H1 (cell line): Measurements from ENCODE around the gene SAG. TPM values are rescaled to one million over a fixed set of nuclear protein-coding genes. Genes with fewer than 3 reads are reported as not detected.

Experiments used
- CTCF ChIA-PET: fragments of 300-600 bp; sonication (Branson Sonifier 250); formaldehyde crosslinking; loops from one replicate; lab custom pipeline; 2021; ENCODE audit not compliant: partially characterized antibody; lab: Charles Lee
- POLR2A ChIA-PET: fragments of 300-600 bp; sonication (Branson Sonifier 250); formaldehyde crosslinking; loops from one replicate; lab custom pipeline; 2021; ENCODE audit warnings: inconsistent platforms; ENCODE audit not compliant: partially characterized antibody; lab: Charles Lee
- DNase-seq, 2 experiments: peaks; one replicate each; pipeline versions ENCODE4 v3.0.0 to v3.0.0-alpha.2; 2010 to 2022; ENCODE audit warnings: low spot score in 2 of 2, low read depth in 1 of 2, mixed read lengths in 1 of 2
- FAIRE-seq: peaks from 2 replicates; lab custom pipeline; 2011; peaks lifted over from hg19 to GRCh38; lab: Jason Lieb, UNC
- H2AFZ ChIP-seq: 2 replicates; pipeline ENCODE4 v1.8.1; 2012; ENCODE audit warnings: low read length, inconsistent platforms
- H2AK5ac ChIP-seq: 2 replicates; pipeline ENCODE4 v1.6.1; 2013; ENCODE audit warnings: low read depth, low read length
- H2BK120ac ChIP-seq: replicated peaks from 2 replicates; pipeline ENCODE3; 2013; ENCODE audit warnings: low read depth, low read length, inconsistent platforms
- H2BK12ac ChIP-seq: 2 replicates; pipeline ENCODE4 v1.6.1; 2013; ENCODE audit warnings: low read depth, low read length
- H2BK15ac ChIP-seq: 2 replicates; pipeline ENCODE4 v1.6.1; 2013; ENCODE audit warnings: low read length
- H2BK20ac ChIP-seq: 2 replicates; pipeline ENCODE4 v1.6.1; 2013; ENCODE audit warnings: low read length
- H2BK5ac ChIP-seq: 2 replicates; pipeline ENCODE4 v1.6.1; 2013; ENCODE audit warnings: low read depth, low read length
- H3K14ac ChIP-seq: 2 replicates; pipeline ENCODE4 v1.6.1; 2013; ENCODE audit warnings: inconsistent platforms; ENCODE audit not compliant: insufficient read length
- H3K18ac ChIP-seq: 2 replicates; pipeline ENCODE4 v1.6.1; 2013; ENCODE audit warnings: low read length; ENCODE audit errors: extremely low read depth
- H3K23ac ChIP-seq: 2 replicates; pipeline ENCODE4 v1.6.1; 2013; ENCODE audit warnings: inconsistent platforms; ENCODE audit not compliant: insufficient read length
- H3K23me2 ChIP-seq: 2 replicates; pipeline ENCODE4 v1.6.1; 2013; ENCODE audit warnings: low read depth, low read length
- H3K27ac ChIP-seq: 2 replicates; pipeline ENCODE4 v1.6.1; 2011; ENCODE audit warnings: low read depth, low read length, inconsistent platforms
- H3K27me3 ChIP-seq, 4 experiments: replicated peaks in 1 of 4; 1 replicate in 1 of 4; 2 replicates in 3 of 4; pipeline versions ENCODE4 v1.6.1 to v1.8.1; 2011 to 2013; ENCODE audit warnings: low read length in 3 of 4, mild to moderate bottlenecking in 3 of 4, inconsistent platforms in 2 of 4, mixed read lengths in 2 of 4, moderate library complexity in 1 of 4; ENCODE audit not compliant: control insufficient read depth in 3 of 4, insufficient read depth in 3 of 4; ENCODE audit errors: extremely low read depth in 1 of 4
- H3K36me3 ChIP-seq, 4 experiments: 2 replicates each; pipeline versions ENCODE4 v1.6.1 to v1.8.1; 2011 to 2013; ENCODE audit warnings: mild to moderate bottlenecking in 4 of 4, low read length in 3 of 4, moderate library complexity in 2 of 4, control low read depth in 1 of 4, inconsistent platforms in 1 of 4; ENCODE audit not compliant: insufficient read depth in 4 of 4, control insufficient read depth in 2 of 4
- H3K4ac ChIP-seq: replicated peaks from 2 replicates; pipeline ENCODE3; 2013; ENCODE audit warnings: low read length, low read depth, mixed read lengths, inconsistent platforms; ENCODE audit not compliant: insufficient read length
- H3K4me1 ChIP-seq, 4 experiments: replicated peaks in 1 of 4; 1 replicate in 1 of 4; 2 replicates in 3 of 4; pipeline versions ENCODE4 v1.6.1 to v1.8.1; 2011 to 2013; ENCODE audit warnings: low read length in 3 of 4, inconsistent platforms in 2 of 4, mixed read lengths in 1 of 4; ENCODE audit not compliant: insufficient read depth in 4 of 4, control insufficient read depth in 3 of 4
- H3K4me2 ChIP-seq, 2 experiments: 2 replicates each; pipeline versions ENCODE4 v1.6.1 to v1.8.1; 2011 to 2013; ENCODE audit warnings: low read depth in 2 of 2, low read length in 2 of 2, control low read depth in 1 of 2, inconsistent platforms in 1 of 2, mild to moderate bottlenecking in 1 of 2; ENCODE audit not compliant: insufficient read depth in 1 of 2
- H3K4me3 ChIP-seq, 4 experiments: fragments of 200-600, 300-600 bp in 1 of 4; sonication (generic), shearing (Covaris generic), sonication (Bioruptor Twin) in 1 of 4; 2 replicates each; pipeline versions ENCODE4 v1.5.1 to v1.8.1; 2011 to 2016; ENCODE audit warnings: low read length in 4 of 4, low read depth in 3 of 4, control low read depth in 2 of 4, inconsistent platforms in 2 of 4, mild to moderate bottlenecking in 2 of 4, mixed read lengths in 1 of 4, moderate library complexity in 1 of 4; ENCODE audit not compliant: insufficient read depth in 2 of 4; ENCODE audit errors: extremely low read depth in 1 of 4
- H3K56ac ChIP-seq: replicated peaks from 2 replicates; pipeline ENCODE3; 2013; ENCODE audit warnings: low read depth, mild to moderate bottlenecking, mixed read lengths, low read length, inconsistent platforms; ENCODE audit not compliant: insufficient read length
- H3K79me1 ChIP-seq: 2 replicates; pipeline ENCODE4 v1.6.1; 2013; ENCODE audit warnings: low read depth, low read length, control low read depth
- H3K79me2 ChIP-seq, 2 experiments: 2 replicates each; pipeline versions ENCODE4 v1.6.1 to v1.8.1; 2012 to 2013; ENCODE audit warnings: low read length in 2 of 2, mild to moderate bottlenecking in 2 of 2, inconsistent platforms in 1 of 2; ENCODE audit not compliant: insufficient read depth in 2 of 2, control insufficient read depth in 1 of 2
- H3K9ac ChIP-seq, 4 experiments: replicated peaks in 1 of 4; 1 replicate in 1 of 4; 2 replicates in 3 of 4; pipeline versions ENCODE4 v1.6.1 to v1.8.1; 2011 to 2013; ENCODE audit warnings: low read depth in 3 of 4, low read length in 3 of 4, control low read depth in 2 of 4, mild to moderate bottlenecking in 2 of 4, moderate library complexity in 2 of 4, inconsistent platforms in 1 of 4; ENCODE audit errors: extremely low read depth in 1 of 4
- H3K9me3 ChIP-seq, 2 experiments: 2 replicates each; pipeline versions ENCODE4 v1.6.1 to v1.8.1; 2012 to 2013; ENCODE audit warnings: mild to moderate bottlenecking in 2 of 2, moderate library complexity in 2 of 2, control low read depth in 1 of 2, inconsistent platforms in 1 of 2, low read depth in 1 of 2, low read length in 1 of 2, mixed read lengths in 1 of 2; ENCODE audit not compliant: insufficient read depth in 2 of 2
- H4K20me1 ChIP-seq, 2 experiments: replicated peaks in 1 of 2; 2 replicates each; pipeline versions ENCODE3 to v1.8.1; 2011 to 2013; ENCODE audit warnings: inconsistent platforms in 2 of 2, low read length in 2 of 2, mild to moderate bottlenecking in 1 of 2; ENCODE audit not compliant: insufficient read depth in 2 of 2, control insufficient read depth in 1 of 2
- H4K5ac ChIP-seq: 2 replicates; pipeline ENCODE4 v1.6.1; 2013; ENCODE audit warnings: low read length, low read depth, mixed read lengths, inconsistent platforms; ENCODE audit not compliant: insufficient read length
- H4K8ac ChIP-seq: 2 replicates; pipeline ENCODE4 v1.8.0; 2013; ENCODE audit warnings: mild to moderate bottlenecking, moderate library complexity, low read length, inconsistent platforms; ENCODE audit not compliant: insufficient read depth; ENCODE audit errors: extremely low read depth
- H4K91ac ChIP-seq: replicated peaks from 2 replicates; pipeline ENCODE3; 2013; ENCODE audit warnings: low read length, mixed read lengths, inconsistent platforms; ENCODE audit not compliant: insufficient read length
- ATF3 ChIP-seq: IDR thresholded peaks from 2 replicates; pipeline ENCODE4 v1.6.1; 2011; ENCODE audit warnings: low read depth, mild to moderate bottlenecking, low read length; ENCODE audit not compliant: insufficient read depth
- CBX8 ChIP-seq: fragments of 300-800, 300-1000 bp; sonication (generic); IDR thresholded peaks from 2 replicates; pipeline ENCODE4 v1.7.1; 2016; ENCODE audit warnings: low read depth, low read length, borderline replicate concordance
- CREB1 ChIP-seq: IDR thresholded peaks from 2 replicates; pipeline ENCODE4 v1.6.1; 2012; ENCODE audit warnings: inconsistent platforms
- HDAC6 ChIP-seq: IDR thresholded peaks from one replicate; pipeline ENCODE4 v1.7.1; 2012; ENCODE audit warnings: low read depth, mild to moderate bottlenecking, inconsistent platforms, low read length, moderate library complexity
- PHF8 ChIP-seq: fragments of 200-600 bp; sonication (generic); conservative IDR thresholded peaks from 2 replicates; pipeline ENCODE4 v1.7.1; 2012; ENCODE audit warnings: low read depth, mild to moderate bottlenecking, inconsistent platforms, low read length, moderate library complexity
- POU5F1 ChIP-seq: IDR thresholded peaks from 2 replicates; pipeline ENCODE4 v1.6.1; 2011; ENCODE audit warnings: low read depth, mild to moderate bottlenecking, low read length, moderate library complexity
- RBBP5 ChIP-seq: IDR thresholded peaks from 2 replicates; pipeline ENCODE4 v1.7.1; 2012; ENCODE audit warnings: low read depth, mild to moderate bottlenecking, inconsistent platforms, low read length, moderate library complexity, borderline replicate concordance
- SIX5 ChIP-seq: IDR thresholded peaks from 2 replicates; pipeline ENCODE4 v1.6.1; 2011; ENCODE audit warnings: mild to moderate bottlenecking, low read depth, low read length
- SP1 ChIP-seq: IDR thresholded peaks from 2 replicates; pipeline ENCODE4 v1.6.1; 2011; ENCODE audit warnings: low read depth, low read length
- TAF1 ChIP-seq: IDR thresholded peaks from 2 replicates; pipeline ENCODE4 v1.6.1; 2011; ENCODE audit warnings: mild to moderate bottlenecking, low read depth, low read length
- WGBS, 2 experiments: shearing (Covaris generic) in 1 of 2; methylation state at CpG; one replicate each; pipeline versions ENCODE4 v1.1.6 to v1.1.7; 2013 to 2015; ENCODE audit warnings: low lambda C conversion rate in 2 of 2, mixed read lengths in 2 of 2, inconsistent platforms in 1 of 2, low coverage in 1 of 2, missing lambda C conversion rate in 1 of 2; ENCODE audit not compliant: insufficient replicate concordance in 2 of 2, insufficient coverage in 1 of 2, insufficient read length in 1 of 2; ENCODE audit errors: extremely low coverage in 1 of 2, missing lambda C conversion rate in 1 of 2; 5-methylcytosine and 5-hydroxymethylcytosine counted together
- polyA plus RNA-seq, 7 experiments: library from polyadenylated mRNA; depleted of rRNA in 3 of 7; stranded (reverse) in 5 of 7; unstranded in 2 of 7; fragments of >200 nt in 5 of 7; fragments of 200-250 nt in 2 of 7; gene quantifications; 1 replicate in 5 of 7; 2 replicates in 1 of 7; 4 replicates in 1 of 7; pipeline versions ENCODE4 v1.2.1 to v1.2.3, GENCODE V29; 2011 to 2013; ENCODE audit warnings: missing spikeins in 2 of 7, mixed read lengths in 2 of 7
- total RNA-seq: library from RNA; stranded (reverse); fragmentation: NEBNext Ultra II Directional; extraction: Animal tissue kit (Norgen Biotek cat#: 25700); gene quantifications from 2 replicates; pipeline ENCODE4 v1.2.1, GENCODE V29; 2021

Gene SAG
- total and polyA plus RNA-seq, 2 of the 8 experiments (the other 6 are each of a cell fraction or from before 2014, with no cell fraction given): not detected

- H2BK5ac ChIP-seq: no peak overlapping the region
- no peak overlapping the region for H4K91ac ChIP-seq
- ChIA-PET CTCF (interaction anchor here (1.3 kb wide), 1 partner anchor 11 kb away, joined by 5 read pairs; no protein-coding TSS in a partner anchor), POLR2A (no interaction called here)
- H4K20me1 ChIP-seq: peaks cover 3 to 6% of the 10 kb centered on the region in 2 experiments
- H3K23me2 ChIP-seq: 0 out of 2 replicates have a peak, but pooled peaks cover 3% of the 10 kb centered on the region
- no peak overlapping the region for H3K4me2 ChIP-seq
- H3K27me3 ChIP-seq: no peaks in the 10 kb centered on the region
- no peak overlapping the region for H3K23ac ChIP-seq
- H3K4me3 ChIP-seq: no peak overlapping the region
- H2BK15ac ChIP-seq: peak overlapping the region; percentile 16; the same call in 1 of the 2 replicates
- no peak overlapping the region for H4K5ac ChIP-seq
- H3K4ac ChIP-seq: no peak overlapping the region
- no peak overlapping the region for H3K14ac ChIP-seq
- H3K9ac ChIP-seq: no peak overlapping the region
- no peaks in the 10 kb centered on the region for H3K9me3 ChIP-seq
- peaks cover 14% of the 10 kb centered on the region for H3K79me1 ChIP-seq
- no peak overlapping the region for H2AFZ ChIP-seq
- H3K27ac ChIP-seq: no peak overlapping the region
- FAIRE-seq (no peak), DNase-seq (no peak)
- peaks cover 0 to 12% (median 5%) of the 10 kb centered on the region in 4 experiments; a peak in 4 of 7 replicates for H3K4me1 ChIP-seq
- no peaks in the 10 kb centered on the region for H3K36me3 ChIP-seq
- H4K8ac ChIP-seq: peak overlapping the region; percentile 77
- H2AK5ac ChIP-seq: no peak overlapping the region
- peaks cover 0 to 9% of the 10 kb centered on the region in 2 experiments; a peak in 2 of 4 replicates for H3K79me2 ChIP-seq
- H2BK120ac ChIP-seq: no peak overlapping the region
- H2BK12ac ChIP-seq: no peak overlapping the region
- no peak overlapping the region for H3K18ac ChIP-seq
- no peak overlapping the region for H3K56ac ChIP-seq
- TF ChIP-seq RBBP5 (no peak), HDAC6 (no peak), CBX8 (no peak), PHF8 (no peak), POU5F1 (no peak), TAF1 (no peak), CREB1 (no peak), ATF3 (no peak), SIX5 (no peak), SP1 (no peak)
- no peak overlapping the region for H2BK20ac ChIP-seq
- WGBS, 2 experiments: 92% methylated on average over 13 of the region's 13 CpGs; no CpG with 5 or more reads in 1 of the 2 experiments
Measured at GRCh38 chr2:233386382-233387041, 78.9 kb downstream of the SAG start.
